HG03097 (cell line): ENCODE results near the gene B3GNT7.
"Not testable (repeated sequence)": the region's sequence is repeated elsewhere in the genome, so short reads cannot be mapped to it uniquely, and the experiment has no call there.

Source experiments
- ATAC-seq: cut with Tn5 transposase; IDR thresholded peaks from one replicate; pipeline ENCODE4 v1.9.1; 2021; ENCODE audit not compliant: unreplicated experiment, low FRiP score

B3GNT7 gene

GRCh38 chr2:231421051-231421580 is 25.6 kb downstream of the B3GNT7 start:
- ATAC-seq = no peak

GRCh38 chr2:231422056-231422455 is 26.5 kb downstream of the B3GNT7 start:
- ATAC-seq = no peak

- no peak for ATAC-seq
Observed at GRCh38 chr2:231423176-231423575, 27.7 kb downstream of the B3GNT7 start.

GRCh38 chr2:231425291-231425810 is 29.8 kb downstream of the B3GNT7 start:
- no peak for ATAC-seq

GRCh38 chr2:231425811-231426703 is 30.5 kb downstream of the B3GNT7 start:
- ATAC-seq = no peak

- ATAC-seq = no peak
Observed at GRCh38 chr2:231427116-231427515, 31.6 kb downstream of the B3GNT7 start.

- ATAC-seq = no peak
Observed at GRCh38 chr2:231429152-231429551, 33.6 kb downstream of the B3GNT7 start.

GRCh38 chr2:231429901-231430300 is 34.4 kb downstream of the B3GNT7 start:
- no peak for ATAC-seq

- ATAC-seq = not testable (repeated sequence)
Observed at GRCh38 chr2:231430437-231430836, 34.9 kb downstream of the B3GNT7 start.

GRCh38 chr2:231431606-231432005 is 36.1 kb downstream of the B3GNT7 start:
- ATAC-seq = no peak

GRCh38 chr2:231433990-231434389 is 38.5 kb downstream of the B3GNT7 start:
- ATAC-seq = no peak

- no peak for ATAC-seq
Observed at GRCh38 chr2:231436957-231437356, 41.4 kb downstream of the B3GNT7 start.

GRCh38 chr2:231449503-231450054 is 54.1 kb downstream of the B3GNT7 start:
- ATAC-seq = no peak

GRCh38 chr2:231450548-231450989 is 55.1 kb downstream of the B3GNT7 start:
- ATAC-seq = no peak
